ENCODE measurements around the gene SNRNP25. TPM values are rescaled to one million over a fixed set of nuclear protein-coding genes. Genes with fewer than 3 reads are reported as not detected.
"Not testable (repeated sequence)": the region's sequence is repeated elsewhere in the genome, so short reads cannot be mapped to it uniquely, and the experiment has no call there.

SNRNP25 gene
- total and polyA plus RNA-seq, 9 donors, result 12.8 to 35.7 (median 26.9) TPM

DNA sequence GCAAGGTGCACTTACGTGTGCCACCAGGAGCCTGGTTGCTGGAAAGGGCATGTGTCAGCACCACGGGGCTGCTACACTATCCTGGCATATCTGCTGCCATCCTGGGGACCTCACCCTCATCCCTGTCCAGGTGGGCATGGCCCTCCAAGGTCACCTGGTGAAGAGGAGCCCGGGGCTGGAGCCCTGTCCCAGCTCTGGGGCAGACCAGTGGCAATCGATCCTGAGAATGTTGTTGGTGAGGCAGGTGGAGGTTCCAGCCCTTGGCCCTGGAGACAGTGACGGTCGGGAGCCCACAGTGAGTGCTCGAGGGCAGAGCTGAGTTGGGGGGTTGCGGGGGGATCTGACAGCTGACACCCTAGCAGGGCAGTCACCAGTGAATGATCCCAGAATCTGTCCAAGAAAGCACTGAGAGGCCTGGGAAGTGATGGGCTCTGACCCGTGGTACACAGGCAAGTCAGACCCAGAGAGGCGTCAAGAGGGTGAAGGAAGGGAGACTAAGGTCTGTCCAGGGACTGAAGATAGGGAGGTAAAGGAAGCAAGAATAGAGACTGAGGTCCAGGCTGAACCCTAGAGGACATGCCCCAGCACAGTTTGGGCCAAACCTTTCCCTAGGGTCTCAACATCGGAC, 17.8 kb upstream of the SNRNP25 start:
- TF ChIP-seq POLR2A (IDR thresholded peaks at IDR 0.05) (no peak), EP300 (IDR thresholded peaks at IDR 0.05) (no peak)
- TF ChIP-seq, protein P1, sequence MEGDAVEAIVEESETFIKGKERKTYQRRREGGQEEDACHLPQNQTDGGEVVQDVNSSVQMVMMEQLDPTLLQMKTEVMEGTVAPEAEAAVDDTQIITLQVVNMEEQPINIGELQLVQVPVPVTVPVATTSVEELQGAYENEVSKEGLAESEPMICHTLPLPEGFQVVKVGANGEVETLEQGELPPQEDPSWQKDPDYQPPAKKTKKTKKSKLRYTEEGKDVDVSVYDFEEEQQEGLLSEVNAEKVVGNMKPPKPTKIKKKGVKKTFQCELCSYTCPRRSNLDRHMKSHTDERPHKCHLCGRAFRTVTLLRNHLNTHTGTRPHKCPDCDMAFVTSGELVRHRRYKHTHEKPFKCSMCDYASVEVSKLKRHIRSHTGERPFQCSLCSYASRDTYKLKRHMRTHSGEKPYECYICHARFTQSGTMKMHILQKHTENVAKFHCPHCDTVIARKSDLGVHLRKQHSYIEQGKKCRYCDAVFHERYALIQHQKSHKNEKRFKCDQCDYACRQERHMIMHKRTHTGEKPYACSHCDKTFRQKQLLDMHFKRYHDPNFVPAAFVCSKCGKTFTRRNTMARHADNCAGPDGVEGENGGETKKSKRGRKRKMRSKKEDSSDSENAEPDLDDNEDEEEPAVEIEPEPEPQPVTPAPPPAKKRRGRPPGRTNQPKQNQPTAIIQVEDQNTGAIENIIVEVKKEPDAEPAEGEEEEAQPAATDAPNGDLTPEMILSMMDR (IDR thresholded peaks at IDR 0.05), result no peak
- no peak overlapping the region for H3K27ac ChIP-seq
- H3K27me3 ChIP-seq, result no peaks in the 10 kb centered on the region
- H3K4me3 ChIP-seq, result no peak overlapping the region
- 81 to 93% (median 87%) methylated on average over 11 of the region's 11 CpGs for WGBS, 3 donors
- no peak for DNase-seq
- H3K36me3 ChIP-seq, result no peaks in the 10 kb centered on the region
- no peaks in the 10 kb centered on the region for H3K9me3 ChIP-seq
- no peaks in the 10 kb centered on the region for H3K4me1 ChIP-seq (ENCODE audit: insufficient read depth)
- intact Hi-C loops (cut with DNase I), result no loop called here

DNA sequence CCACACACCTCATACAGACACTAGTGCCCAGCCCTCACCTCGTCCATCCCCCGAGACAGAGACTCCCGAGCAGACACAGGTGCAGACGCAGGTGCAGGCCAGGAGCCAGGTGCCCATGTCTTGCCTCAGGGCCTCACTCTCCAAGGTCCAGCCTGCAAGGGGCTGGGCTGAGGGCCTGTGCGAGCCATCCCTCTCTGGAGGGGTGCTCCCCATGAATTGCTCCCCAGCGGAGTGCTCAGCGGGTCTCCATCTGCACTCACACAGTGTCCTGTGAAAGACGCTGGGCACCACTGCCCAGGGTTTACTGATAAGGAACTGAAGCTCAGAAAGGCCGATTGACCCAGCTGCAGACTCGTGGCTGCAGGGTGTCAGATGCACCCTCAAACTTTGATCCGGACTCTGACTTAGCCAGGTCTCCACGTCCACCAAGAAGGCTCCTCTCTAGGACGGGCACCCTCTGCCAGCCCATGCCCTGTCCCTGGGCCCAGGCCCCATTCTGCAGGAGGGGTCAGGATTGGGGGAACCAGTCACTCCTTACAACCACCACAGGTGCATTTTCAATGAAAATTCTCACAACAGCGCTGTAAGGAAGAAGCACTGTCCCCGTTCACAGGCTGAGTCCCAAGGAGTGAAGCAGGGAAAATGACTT, 17.2 kb upstream of the SNRNP25 start:
- Histone ChIP-seq H3K4me3 (no peak overlapping the region), H3K9me3 (no peaks in the 10 kb centered on the region), H3K27me3 (no peaks in the 10 kb centered on the region), H3K27ac (no peak overlapping the region), H3K4me1 (ENCODE audit: insufficient read depth) (no peaks in the 10 kb centered on the region), H3K36me3 (no peaks in the 10 kb centered on the region)
- peak in 1 of 5 donors; percentile 9 for DNase-seq
- TF ChIP-seq EP300 (IDR thresholded peaks at IDR 0.05) (no peak), POLR2A (IDR thresholded peaks at IDR 0.05) (no peak)
- TF ChIP-seq, protein P1 (IDR thresholded peaks at IDR 0.05), result no peak
- WGBS, 3 donors, result 88 to 90% (median 89%) methylated on average over 15 of the region's 15 CpGs
- intact Hi-C loops (cut with DNase I), result no loop called here

DNA sequence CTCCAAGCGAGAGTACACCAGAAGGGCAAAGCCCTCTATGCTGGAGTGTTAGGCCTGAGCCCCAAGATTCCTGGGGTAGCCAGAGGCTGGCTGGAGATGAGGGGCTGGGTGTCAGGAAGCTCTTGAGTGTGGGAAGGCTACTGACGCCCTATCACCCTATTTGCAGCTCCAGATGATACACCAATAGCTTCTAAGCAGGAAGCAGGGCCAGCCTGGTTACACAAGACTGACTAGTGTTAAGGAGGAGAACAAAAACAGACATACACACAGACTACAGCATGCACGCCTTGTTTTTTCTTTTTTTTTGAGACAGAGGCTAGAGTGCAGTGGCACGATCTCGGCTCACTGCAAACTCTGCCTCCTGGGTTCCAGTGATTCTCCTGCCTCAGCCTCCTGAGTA, 16.1 kb upstream of the SNRNP25 start:
- 89 to 94% (median 91%) methylated on average over 5 of the region's 5 CpGs for WGBS, 3 donors
- intact Hi-C loops (cut with DNase I), result no loop called here
- no peaks in the 10 kb centered on the region for H3K36me3 ChIP-seq
- TF ChIP-seq EP300 (IDR thresholded peaks at IDR 0.05) (no peak), POLR2A (IDR thresholded peaks at IDR 0.05) (no peak)
- TF ChIP-seq, protein P1 (IDR thresholded peaks at IDR 0.05), result no peak
- no peak overlapping the region for H3K4me3 ChIP-seq
- no peaks in the 10 kb centered on the region for H3K4me1 ChIP-seq (ENCODE audit: insufficient read depth)
- no peaks in the 10 kb centered on the region for H3K27me3 ChIP-seq
- H3K27ac ChIP-seq, result no peak overlapping the region
- H3K9me3 ChIP-seq, result no peaks in the 10 kb centered on the region
- DNase-seq, result no peak

DNA sequence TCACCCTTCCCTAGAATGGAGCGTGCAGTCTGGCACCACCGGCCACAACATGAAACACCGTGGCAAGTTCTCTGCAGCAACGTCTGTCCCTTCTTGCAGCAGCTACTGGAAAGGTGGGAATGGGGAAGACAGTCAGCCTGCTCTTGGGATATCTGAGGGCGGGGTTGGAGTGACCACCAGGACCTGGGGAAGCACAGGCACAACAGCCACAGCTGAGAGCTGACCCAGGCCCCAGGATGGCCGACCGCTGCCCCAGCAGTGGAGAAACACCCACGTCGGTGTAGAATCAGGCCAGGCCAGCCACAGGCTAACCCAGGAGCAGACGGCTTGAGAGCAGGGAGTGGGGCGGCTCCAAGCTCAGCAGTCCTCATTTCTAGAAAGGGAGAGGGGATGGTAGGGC, 15.4 kb upstream of the SNRNP25 start:
- H3K4me3 ChIP-seq; H3K4me1 ChIP-seq (ENCODE audit: insufficient read depth); H3K27me3 ChIP-seq; H3K27ac ChIP-seq; intact Hi-C loops (cut with DNase I); H3K36me3 ChIP-seq; H3K9me3 ChIP-seq: not testable (repeated sequence)
- peak in 1 of 5 donors; percentile 10 for DNase-seq
- 93 to 96% (median 95%) methylated on average over 11 of the region's 11 CpGs for WGBS, 3 donors
